HL-60 (cell line): Measurements from ENCODE around the gene SIX4.

Source experiments
- DNase-seq, 2 experiments: peaks; one replicate each; pipeline ENCODE4 v3.0.0-alpha.2; 2010 to 2020; ENCODE audit warnings: low read depth in 1 of 2, low spot score in 1 of 2
- H3K27ac ChIP-seq: fragments of 250-450 bp; sonication (Bioruptor Pico); replicated peaks from 2 replicates; pipeline ENCODE4 v1.5.1; 2020; ENCODE audit warnings: mild to moderate bottlenecking, moderate library complexity
- H3K27me3 ChIP-seq: fragments of 250-450 bp; sonication (Bioruptor Pico); 2 replicates; pipeline ENCODE4 v1.5.1; 2021; ENCODE audit warnings: mild to moderate bottlenecking, moderate library complexity; ENCODE audit not compliant: insufficient read depth, poor library complexity, severe bottlenecking
- H3K4me3 ChIP-seq: replicated peaks from 2 replicates; pipeline ENCODE4 v1.5.1; 2011; ENCODE audit warnings: mild to moderate bottlenecking, control low read depth, low read length; ENCODE audit not compliant: insufficient read depth
- CTCF ChIP-seq: IDR thresholded peaks from one replicate; pipeline ENCODE4 v1.5.1; 2011; ENCODE audit warnings: low read length, control low read depth, inconsistent platforms; ENCODE audit not compliant: insufficient read depth
- GABPA ChIP-seq: IDR thresholded peaks from 2 replicates; pipeline ENCODE4 v1.6.1; 2012; ENCODE audit warnings: low read depth
- POLR2AphosphoS5 ChIP-seq: IDR thresholded peaks from 2 replicates; pipeline ENCODE4 v1.6.1; 2012; ENCODE audit warnings: low read depth
- REST ChIP-seq: IDR thresholded peaks from 2 replicates; pipeline ENCODE4 v1.6.1; 2012; ENCODE audit warnings: low read depth; ENCODE audit not compliant: insufficient replicate concordance
- SPI1 ChIP-seq: IDR thresholded peaks from 2 replicates; pipeline ENCODE4 v1.6.1; 2012; ENCODE audit warnings: low read depth, mild to moderate bottlenecking, borderline replicate concordance

The SIX4 gene

GRCh38 chr14:60691383-60692113, 32.6 kb downstream of the SIX4 start:
- no peak overlapping the region for H3K4me3 ChIP-seq
- no peaks in the 10 kb centered on the region for H3K27me3 ChIP-seq
- no peak overlapping the region for H3K27ac ChIP-seq
- TF ChIP-seq REST (no peak), POLR2AphosphoS5 (no peak), GABPA (no peak), SPI1 (no peak), CTCF (no peak)
- no peak for DNase-seq

- DNase-seq = no peak
- no peak overlapping the region for H3K27ac ChIP-seq
- H3K4me3 ChIP-seq = no peak overlapping the region
- TF ChIP-seq GABPA (no peak), REST (no peak), CTCF (no peak), POLR2AphosphoS5 (no peak), SPI1 (no peak)
- H3K27me3 ChIP-seq = no peaks in the 10 kb centered on the region
These were observed 37.3 kb downstream of the SIX4 start for GRCh38 chr14:60686865-60687264.

GRCh38 chr14:60684203-60684602, 39.9 kb downstream of the SIX4 start:
- Histone ChIP-seq H3K4me3 (no peak overlapping the region), H3K27ac (no peak overlapping the region), H3K27me3 (no peaks in the 10 kb centered on the region)
- DNase-seq = no peak
- TF ChIP-seq CTCF (no peak), POLR2AphosphoS5 (no peak), GABPA (no peak), SPI1 (no peak), REST (no peak)
